Tibial nerve (tissue), 4 donors: Measurements from ENCODE around the gene VANGL1. TPM values are rescaled to one million over a fixed set of nuclear protein-coding genes. Genes with fewer than 3 reads are reported as not detected.

ENCODE experiments used
- DNase-seq, 2 donors: peaks; one replicate each; pipeline ENCODE4 v3.0.0-alpha.2; 2019; ENCODE audit warnings: low spot score in 2 of 2
- H3K27ac ChIP-seq, 4 donors: fragments of 200-600 bp; sonication (generic) in 3 of 4; one replicate each; pipeline ENCODE4 v1.5.1; 2017 to 2019; ENCODE audit warnings: mild to moderate bottlenecking in 1 of 4
- H3K27me3 ChIP-seq, 2 donors: fragments of 200-600 bp; sonication (generic) in 1 of 2; one replicate each; pipeline versions ENCODE4 v1.5.1 to v1.6.0; 2017 to 2019
- H3K36me3 ChIP-seq, 3 donors: fragments of 200-600 bp; sonication (generic); one replicate each; pipeline ENCODE4 v1.5.1; 2018 to 2019
- H3K4me1 ChIP-seq, 4 donors: fragments of 200-600 bp; sonication (generic) in 3 of 4; one replicate each; pipeline ENCODE4 v1.5.1; 2017 to 2019
- H3K4me3 ChIP-seq, 4 donors: fragments of 200-600 bp; sonication (generic) in 3 of 4; one replicate each; pipeline ENCODE4 v1.5.1; 2017 to 2019; ENCODE audit warnings: mild to moderate bottlenecking in 1 of 4, moderate library complexity in 1 of 4
- H3K9me3 ChIP-seq, 4 donors: fragments of 200-600 bp; sonication (generic) in 3 of 4; one replicate each; pipeline ENCODE4 v1.5.1; 2017 to 2019
- CTCF ChIP-seq, 5 experiments: fragments of 200-600 bp in 3 of 5; fragments of 450-650 bp in 2 of 5; sonication (generic) in 3 of 5; IDR thresholded peaks; one replicate each; pipeline ENCODE4 v1.5.1; 2016 to 2019; ENCODE audit warnings: antibody characterized with exemption in 5 of 5, mild to moderate bottlenecking in 3 of 5, moderate library complexity in 2 of 5
- EP300 ChIP-seq, 2 donors: sonication (generic); formaldehyde crosslinking; IDR thresholded peaks; one replicate each; pipeline ENCODE4 v1.6.1; 2017; ENCODE audit warnings: antibody characterized with exemption in 2 of 2, mild to moderate bottlenecking in 1 of 2
- POLR2A ChIP-seq, 2 donors: fragments of 450-650 bp; IDR thresholded peaks; one replicate each; pipeline ENCODE4 v1.6.1; 2017; ENCODE audit warnings: antibody characterized with exemption in 2 of 2, mild to moderate bottlenecking in 2 of 2, moderate library complexity in 2 of 2
- WGBS, 2 donors: methylation state at CpG; one replicate each; pipeline ENCODE4 v1.1.5; 2018; 5-methylcytosine and 5-hydroxymethylcytosine counted together
- total RNA-seq, 4 donors: library from RNA; depleted of rRNA; stranded (reverse); fragments of >200 nt; gene quantifications; one replicate each; pipeline ENCODE4 v1.1.0, GENCODE V29; 2016

The VANGL1 gene
- total RNA-seq, 4 donors from 2014 or later = 4.5 to 8.8 (median 6.8) TPM

DNA sequence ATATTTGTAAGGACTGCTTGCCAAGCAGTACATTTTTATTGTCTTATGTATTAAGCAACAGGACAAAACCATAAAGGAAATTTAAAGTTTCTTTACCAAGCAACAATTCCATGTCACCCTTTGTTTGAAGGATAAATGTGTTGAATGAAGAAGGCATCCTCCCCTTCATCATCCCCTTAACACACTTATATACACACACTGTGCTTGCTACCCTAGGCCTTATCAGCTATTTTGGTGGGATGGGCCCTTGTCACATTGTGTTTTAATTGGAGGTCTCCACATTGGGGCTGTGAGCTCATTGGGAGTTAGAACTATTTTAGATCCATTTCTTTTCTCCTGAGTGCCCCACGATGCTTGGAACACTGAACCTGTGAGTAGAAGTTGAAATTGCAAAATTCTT, 1.9 kb downstream of the VANGL1 start:
- Histone ChIP-seq H3K36me3 (no peaks in the 10 kb centered on the region), H3K4me1 (peaks cover 0 to 32% (median 7%) of the 10 kb centered on the region in 4 donors), H3K9me3 (peaks cover 0 to 11% (median 0%) of the 10 kb centered on the region in 4 donors), H3K27ac (no peak overlapping the region), H3K27me3 (no peaks in the 10 kb centered on the region), H3K4me3 (no peak overlapping the region)
- DNase-seq = no peak
- TF ChIP-seq CTCF (IDR thresholded peaks at IDR 0.05) (no peak), EP300 (IDR thresholded peaks at IDR 0.05) (no peak), POLR2A (IDR thresholded peaks at IDR 0.05) (no peak)
- WGBS, 2 donors = 74 to 92% methylated on average over 1 of the region's 1 CpG

DNA sequence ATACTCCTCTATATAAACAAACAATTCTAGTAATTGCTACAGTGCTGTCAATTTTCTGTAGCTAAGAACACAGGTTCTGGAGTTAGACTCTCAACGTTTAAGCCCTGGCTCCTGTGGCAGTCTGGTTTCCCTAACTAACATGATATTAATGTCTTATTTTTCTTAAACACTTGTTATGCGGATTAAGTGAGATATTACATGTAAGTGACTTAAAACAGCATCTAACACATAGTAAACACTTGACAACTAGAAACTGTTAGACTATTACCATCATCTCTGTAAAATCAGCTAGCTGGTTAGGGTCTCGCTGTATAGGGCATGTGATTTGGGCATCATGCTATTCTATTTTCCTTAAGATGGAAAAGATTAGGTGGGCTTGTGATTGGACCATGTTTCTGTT, 2.3 kb downstream of the VANGL1 start:
- Histone ChIP-seq H3K9me3 (peaks cover 0 to 6% (median 0%) of the 10 kb centered on the region in 4 donors), H3K36me3 (no peaks in the 10 kb centered on the region), H3K27ac (no peak overlapping the region), H3K4me3 (no peak overlapping the region), H3K4me1 (peaks cover 0 to 35% (median 7%) of the 10 kb centered on the region in 4 donors), H3K27me3 (no peaks in the 10 kb centered on the region)
- WGBS, 2 donors = 82 to 88% methylated on average over 3 of the region's 3 CpGs
- TF ChIP-seq CTCF (IDR thresholded peaks at IDR 0.05) (no peak), EP300 (IDR thresholded peaks at IDR 0.05) (no peak), POLR2A (IDR thresholded peaks at IDR 0.05) (no peak)
- no peak for DNase-seq

DNA sequence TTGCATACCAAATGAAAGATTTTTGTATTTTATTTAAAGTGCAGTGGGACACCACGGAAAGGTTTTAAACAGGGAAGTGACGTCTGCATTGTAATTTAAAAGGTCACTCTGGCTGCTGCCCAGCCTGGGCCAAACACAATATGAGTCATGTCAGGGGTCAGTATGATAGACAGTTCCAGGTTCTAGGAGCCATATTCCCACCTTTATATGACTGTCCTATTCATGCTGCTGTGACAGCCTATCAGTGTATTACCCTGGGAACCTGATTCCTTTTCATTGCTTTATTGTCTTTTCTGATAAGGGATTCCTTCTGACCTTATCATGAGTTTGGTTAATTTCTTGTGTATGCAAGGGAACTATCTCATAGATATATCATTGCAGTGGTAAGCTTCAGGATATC, 5.3 kb downstream of the VANGL1 start:
- Histone ChIP-seq H3K4me1 (peaks cover 0 to 52% (median 7%) of the 10 kb centered on the region in 4 donors), H3K27me3 (no peaks in the 10 kb centered on the region), H3K36me3 (peaks cover 0 to 7% (median 0%) of the 10 kb centered on the region in 3 donors), H3K9me3 (no peaks in the 10 kb centered on the region), H3K27ac (no peak overlapping the region), H3K4me3 (no peak overlapping the region)
- DNase-seq = no peak
- WGBS, 2 donors = 48 to 72% methylated on average over 2 of the region's 2 CpGs
- TF ChIP-seq CTCF (IDR thresholded peaks at IDR 0.05) = no peak
- TF ChIP-seq POLR2A (IDR thresholded peaks at IDR 0.05) = no peak
- no peak for TF ChIP-seq EP300 (IDR thresholded peaks at IDR 0.05)

DNA sequence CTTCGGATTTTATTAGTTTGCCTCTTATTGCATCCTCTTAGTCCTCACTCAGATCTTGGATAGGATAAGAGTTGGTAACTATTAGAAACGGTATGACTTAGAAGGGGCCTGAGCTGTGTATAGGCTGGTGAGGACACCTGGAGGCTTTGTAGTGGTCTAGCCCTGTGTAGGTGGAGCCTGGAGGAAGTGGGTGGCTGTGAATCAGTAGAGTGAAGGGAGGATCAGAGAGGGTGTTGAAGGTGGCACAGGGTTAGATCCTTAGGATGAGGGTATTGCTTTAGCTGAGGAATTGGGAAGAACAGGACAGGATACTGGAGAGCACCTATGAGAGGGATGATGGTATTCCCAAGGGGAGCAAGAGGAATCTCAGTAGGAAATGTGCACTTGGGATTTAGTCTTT, 5.7 kb downstream of the VANGL1 start:
- Histone ChIP-seq H3K27me3 (no peaks in the 10 kb centered on the region), H3K36me3 (peaks cover 0 to 12% (median 0%) of the 10 kb centered on the region in 3 donors), H3K27ac (no peak overlapping the region), H3K4me1 (peaks cover 0 to 52% (median 7%) of the 10 kb centered on the region in 4 donors), H3K4me3 (no peak overlapping the region), H3K9me3 (no peaks in the 10 kb centered on the region)
- DNase-seq = no peak
- TF ChIP-seq POLR2A (IDR thresholded peaks at IDR 0.05) (no peak), CTCF (IDR thresholded peaks at IDR 0.05) (no peak), EP300 (IDR thresholded peaks at IDR 0.05) (no peak)
- 46 to 94% methylated on average over 2 of the region's 2 CpGs for WGBS, 2 donors

GRCh38 chr1:115647919-115648650, 6.3 kb downstream of the VANGL1 start:
- no peak overlapping the region for H3K27ac ChIP-seq
- TF ChIP-seq POLR2A (IDR thresholded peaks at IDR 0.05) (no peak), EP300 (IDR thresholded peaks at IDR 0.05) (no peak), CTCF (IDR thresholded peaks at IDR 0.05) (no peak)
- no peaks in the 10 kb centered on the region for H3K27me3 ChIP-seq
- no peak overlapping the region for H3K4me3 ChIP-seq
- no peaks in the 10 kb centered on the region for H3K9me3 ChIP-seq
- peaks cover 0 to 46% (median 5%) of the 10 kb centered on the region in 4 donors for H3K4me1 ChIP-seq
- no peak for DNase-seq
- peaks cover 0 to 15% (median 0%) of the 10 kb centered on the region in 3 donors for H3K36me3 ChIP-seq
- WGBS, 2 donors = 78 to 81% methylated on average over 3 of the region's 3 CpGs
